ENCODE data around the gene OGFOD1.
A peak's percentile ranks its signal among the peaks of the same experiment; 100 is the strongest.

GRCh38 chr16:56450986-56451752, at the start of gene OGFOD1, which contains the start of gene NUDT21:
- TF ChIP-seq, protein P1, sequence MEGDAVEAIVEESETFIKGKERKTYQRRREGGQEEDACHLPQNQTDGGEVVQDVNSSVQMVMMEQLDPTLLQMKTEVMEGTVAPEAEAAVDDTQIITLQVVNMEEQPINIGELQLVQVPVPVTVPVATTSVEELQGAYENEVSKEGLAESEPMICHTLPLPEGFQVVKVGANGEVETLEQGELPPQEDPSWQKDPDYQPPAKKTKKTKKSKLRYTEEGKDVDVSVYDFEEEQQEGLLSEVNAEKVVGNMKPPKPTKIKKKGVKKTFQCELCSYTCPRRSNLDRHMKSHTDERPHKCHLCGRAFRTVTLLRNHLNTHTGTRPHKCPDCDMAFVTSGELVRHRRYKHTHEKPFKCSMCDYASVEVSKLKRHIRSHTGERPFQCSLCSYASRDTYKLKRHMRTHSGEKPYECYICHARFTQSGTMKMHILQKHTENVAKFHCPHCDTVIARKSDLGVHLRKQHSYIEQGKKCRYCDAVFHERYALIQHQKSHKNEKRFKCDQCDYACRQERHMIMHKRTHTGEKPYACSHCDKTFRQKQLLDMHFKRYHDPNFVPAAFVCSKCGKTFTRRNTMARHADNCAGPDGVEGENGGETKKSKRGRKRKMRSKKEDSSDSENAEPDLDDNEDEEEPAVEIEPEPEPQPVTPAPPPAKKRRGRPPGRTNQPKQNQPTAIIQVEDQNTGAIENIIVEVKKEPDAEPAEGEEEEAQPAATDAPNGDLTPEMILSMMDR (IDR thresholded peaks at IDR 0.05) = no peak
- TF ChIP-seq POLR2A (IDR thresholded peaks at IDR 0.05) = peak; percentile 56

Data from ovary (tissue), 3 donors.